Measurements from ENCODE around the gene PSMC3.

The PSMC3 gene

DNA sequence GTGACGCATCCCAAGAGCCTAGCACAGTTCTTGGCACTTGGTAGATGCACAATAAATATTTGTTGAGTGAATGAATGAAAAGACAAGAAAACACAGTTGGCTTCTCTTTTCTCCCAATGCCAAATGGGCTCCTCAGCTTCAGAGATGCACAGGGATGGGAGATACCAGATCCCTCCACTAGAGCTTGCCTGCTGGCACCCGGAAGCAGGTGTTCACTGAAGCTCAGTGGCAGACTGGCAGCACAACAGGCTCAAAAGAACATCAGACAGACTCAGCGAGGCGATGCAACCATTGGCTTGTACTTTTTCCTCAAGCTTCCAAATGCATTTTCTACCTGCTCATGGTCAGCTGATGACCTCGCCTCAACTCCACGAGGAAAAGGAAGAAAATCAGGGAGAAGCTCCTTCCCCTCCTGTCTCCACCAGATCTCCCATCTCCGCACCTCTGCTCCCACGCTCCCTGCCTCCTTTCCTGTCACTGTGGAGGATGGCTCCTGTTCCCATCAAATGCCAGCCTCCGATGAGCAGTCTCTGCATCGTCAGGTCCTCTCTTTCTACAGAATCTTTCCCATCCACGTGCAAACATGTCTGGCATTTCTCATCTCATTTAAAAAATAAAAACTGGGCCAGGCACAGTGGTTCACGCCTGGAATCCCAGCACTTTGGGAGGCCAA is 16.9 kb upstream of the PSMC3 start:
- no peak for DNase-seq (ENCODE audit: low read depth)

DNA sequence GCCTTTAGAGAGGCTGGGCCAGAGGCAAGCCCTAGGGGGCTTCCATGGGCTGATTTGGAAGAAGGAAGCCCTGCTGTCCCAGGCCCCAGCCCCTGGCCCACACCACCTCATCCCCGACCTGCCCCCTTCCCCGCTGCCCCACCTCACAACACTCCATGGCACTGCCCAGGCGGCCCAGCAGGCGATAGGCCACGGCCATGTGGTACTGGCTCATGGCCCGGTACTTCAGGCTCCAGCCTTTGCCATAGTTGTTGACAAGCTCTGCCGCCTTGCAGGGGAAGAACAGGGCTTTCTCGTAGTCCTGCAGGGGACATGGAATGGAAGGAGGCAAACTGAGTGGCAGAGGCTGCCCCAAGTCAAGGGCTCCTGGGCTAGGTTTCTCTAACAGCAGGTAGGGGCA is 16.3 kb upstream of the PSMC3 start:
- no peak for DNase-seq (ENCODE audit: low read depth)

DNA sequence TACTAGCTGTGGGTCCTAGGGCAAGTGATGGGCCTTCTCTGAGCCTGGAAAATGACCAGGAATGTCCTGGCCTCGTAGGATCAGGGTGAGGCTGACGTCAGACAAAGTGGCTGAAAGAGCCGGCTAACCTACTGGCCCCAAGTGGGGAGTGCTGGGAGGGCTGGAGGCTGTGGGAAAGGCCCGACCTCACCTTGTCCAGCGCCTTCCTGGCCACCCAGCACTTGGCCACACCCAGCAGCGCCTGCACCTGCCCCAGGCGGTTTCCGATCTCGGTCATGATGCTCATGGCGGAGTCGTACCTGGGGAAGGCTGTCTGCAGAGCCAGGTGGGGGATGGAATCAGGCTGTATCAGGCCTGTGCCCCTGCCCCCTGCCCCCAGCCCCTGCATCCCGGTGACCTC is 15.2 kb upstream of the PSMC3 start:
- DNase-seq (ENCODE audit: low read depth): no peak

GRCh38 chr11:47440054-47440476 is 13.8 kb upstream of the PSMC3 start:
- no peak for DNase-seq (ENCODE audit: low read depth)

- DNase-seq (ENCODE audit: low read depth): no peak
These were observed 12.5 kb upstream of the PSMC3 start for GRCh38 chr11:47438721-47439120.

DNA sequence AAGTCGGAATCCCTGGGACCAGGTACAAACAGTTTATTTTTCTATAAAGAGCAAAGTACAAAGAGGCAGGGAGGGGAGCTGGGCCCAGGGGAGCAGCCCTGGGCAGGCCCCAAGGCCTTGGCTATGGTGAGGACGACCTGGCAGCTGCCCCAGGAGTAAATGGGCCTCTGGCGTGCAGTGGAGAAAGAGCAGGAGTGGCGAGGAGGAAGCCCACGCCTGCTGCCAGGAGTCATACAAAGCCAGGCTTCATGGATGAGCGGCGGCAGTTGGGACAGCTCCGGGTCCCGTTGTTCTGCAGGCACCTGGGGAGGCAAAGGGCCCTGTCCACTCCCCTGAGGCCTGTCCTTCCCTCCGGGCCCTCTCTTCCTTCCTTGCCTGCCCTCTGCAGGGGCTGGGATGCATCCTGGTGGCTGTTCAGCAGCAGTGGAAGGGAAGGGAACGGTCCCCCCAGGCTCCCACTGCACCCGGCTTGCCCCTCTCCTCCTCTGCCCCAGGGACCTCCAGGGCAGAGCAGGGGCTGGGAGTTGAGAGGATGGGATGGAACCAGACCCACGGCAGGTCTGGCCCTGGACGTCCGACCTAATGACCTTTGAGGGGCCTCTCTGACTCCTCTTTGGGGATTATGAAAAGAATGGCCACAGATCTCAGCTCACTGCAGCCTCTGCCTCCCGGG is 11.6 kb upstream of the PSMC3 start:
- no peak for DNase-seq (ENCODE audit: low read depth)

GRCh38 chr11:47437218-47437745 is 11.0 kb upstream of the PSMC3 start:
- DNase-seq (ENCODE audit: low read depth): no peak

DNA sequence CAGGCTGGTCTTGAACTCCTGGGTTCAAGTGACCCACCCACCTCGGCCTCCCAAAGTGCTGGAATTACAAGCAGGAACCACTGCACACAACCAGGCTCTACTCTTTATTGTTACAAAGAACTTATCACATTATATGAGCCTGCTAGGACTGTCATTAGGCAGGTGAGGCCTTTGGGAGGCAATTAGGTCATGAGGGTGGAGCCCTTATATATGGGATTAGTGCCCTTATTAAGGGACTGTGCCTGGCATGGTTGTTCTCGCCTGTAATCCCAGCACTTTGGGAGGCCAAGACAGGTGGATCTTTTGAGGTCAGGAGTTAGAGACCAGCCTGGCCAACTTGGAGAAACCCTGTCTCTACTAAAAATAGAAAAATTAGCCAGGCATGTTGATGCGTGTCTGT is 10.5 kb upstream of the PSMC3 start:
- no peak for DNase-seq (ENCODE audit: low read depth)

- DNase-seq (ENCODE audit: low read depth): no peak
These were observed 9.4 kb upstream of the PSMC3 start for GRCh38 chr11:47435687-47436086.

DNA sequence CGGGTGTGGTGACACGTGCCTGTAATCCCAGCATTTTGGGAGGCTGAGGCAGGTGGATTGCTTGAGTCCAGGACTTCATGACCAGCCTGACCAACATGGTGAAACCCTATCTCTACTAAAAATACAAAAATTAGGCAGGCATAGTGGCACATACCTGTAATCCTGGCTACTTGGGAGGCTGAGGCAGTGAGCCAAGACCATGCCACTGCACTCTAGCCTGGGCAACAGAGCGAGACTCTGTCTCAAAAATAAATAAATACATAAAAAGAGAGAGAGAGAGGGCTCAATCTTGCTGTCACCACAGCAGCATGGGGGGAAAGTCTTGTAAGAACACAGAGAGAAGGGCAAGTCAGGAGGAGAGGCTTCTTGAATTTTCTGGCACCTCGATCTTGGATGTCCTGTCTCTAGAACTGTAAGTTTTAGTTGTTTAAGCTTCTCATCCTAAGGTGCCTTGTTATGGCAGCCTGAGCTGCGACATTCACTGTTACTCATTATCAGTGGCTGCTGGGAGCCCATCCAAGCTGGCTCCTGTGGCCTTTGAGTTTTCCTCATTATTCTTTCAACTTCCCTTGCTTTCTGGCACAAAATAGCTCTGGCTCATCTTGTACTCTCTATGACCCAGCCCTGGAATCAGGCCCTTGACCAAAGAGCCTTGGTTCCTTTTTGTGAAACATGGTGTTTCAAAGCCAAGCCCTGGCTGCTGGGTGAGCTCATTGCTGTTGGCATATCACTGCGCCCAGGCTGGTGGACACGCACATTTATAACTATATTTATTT is 8.0 kb upstream of the PSMC3 start:
- no peak for DNase-seq (ENCODE audit: low read depth)

GRCh38 chr11:47433157-47433556 is 6.9 kb upstream of the PSMC3 start:
- no peak for DNase-seq (ENCODE audit: low read depth)

GRCh38 chr11:47431356-47432083 is 5.3 kb upstream of the PSMC3 start:
- no peak for DNase-seq (ENCODE audit: low read depth)

DNA sequence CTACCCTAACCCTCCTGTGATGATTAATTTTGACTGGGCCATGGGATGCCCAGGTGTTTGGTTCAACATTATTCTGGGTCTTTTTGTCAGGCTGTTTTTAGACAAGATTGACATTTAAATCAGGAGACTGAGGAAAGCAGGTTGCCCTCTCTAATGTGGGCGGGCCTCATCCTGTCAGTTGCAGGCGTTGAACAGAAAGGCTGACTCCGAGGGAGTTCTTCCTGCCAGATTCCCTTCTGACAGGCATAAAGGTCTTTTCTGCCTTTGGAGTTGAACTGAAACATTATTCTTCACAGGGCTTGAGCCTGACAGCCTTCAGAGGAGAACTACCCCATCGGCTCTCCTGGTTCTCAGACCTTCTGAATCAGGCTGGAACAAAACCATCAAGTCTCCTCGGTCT is 4.3 kb upstream of the PSMC3 start:
- DNase-seq (ENCODE audit: low read depth): no peak

DNA sequence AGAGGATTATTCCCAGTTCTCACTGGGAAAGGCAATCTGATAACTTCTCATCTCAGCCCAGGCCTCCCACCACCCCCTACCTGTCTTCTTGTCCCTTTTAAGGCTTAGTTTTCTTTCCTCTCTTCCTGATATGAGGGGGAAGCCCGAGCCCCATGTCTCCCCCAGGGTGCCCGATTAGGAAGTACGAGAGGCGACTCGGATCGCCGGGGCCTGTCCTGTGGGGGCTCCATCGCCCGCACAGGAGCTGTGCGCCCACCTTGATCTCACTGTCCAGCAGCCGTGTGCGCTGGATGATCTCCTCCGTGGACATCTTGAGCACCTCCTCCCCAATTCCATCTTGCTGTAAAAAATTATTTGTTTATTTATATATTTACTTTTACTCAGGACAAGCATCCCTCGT is 628 bp downstream of the PSMC3 start:
- no peak for DNase-seq (ENCODE audit: low read depth)

GRCh38 chr11:47418454-47419259 is 7.6 kb downstream of the PSMC3 start:
- DNase-seq (ENCODE audit: low read depth): no peak

DNA sequence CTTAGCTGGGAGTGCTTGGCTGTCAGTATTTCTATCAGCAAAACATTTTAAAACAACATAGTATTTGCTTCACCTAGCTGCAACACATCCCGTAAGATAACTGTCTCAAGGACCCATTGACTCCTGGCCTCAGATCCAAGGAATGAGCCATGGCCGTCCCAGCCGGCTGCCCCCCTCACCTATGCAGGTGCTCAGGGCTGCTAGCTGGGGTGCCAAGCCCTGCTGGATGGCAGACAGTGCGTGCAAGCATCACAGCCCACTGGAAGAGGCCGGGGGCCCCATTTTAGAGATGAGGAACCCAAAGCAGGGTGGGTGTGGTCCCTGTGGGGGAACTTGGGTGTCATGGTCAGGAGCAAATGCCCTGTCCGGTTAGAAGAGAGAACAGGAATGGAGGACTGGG is 8.5 kb downstream of the PSMC3 start:
- no peak for DNase-seq (ENCODE audit: low read depth)

DNA sequence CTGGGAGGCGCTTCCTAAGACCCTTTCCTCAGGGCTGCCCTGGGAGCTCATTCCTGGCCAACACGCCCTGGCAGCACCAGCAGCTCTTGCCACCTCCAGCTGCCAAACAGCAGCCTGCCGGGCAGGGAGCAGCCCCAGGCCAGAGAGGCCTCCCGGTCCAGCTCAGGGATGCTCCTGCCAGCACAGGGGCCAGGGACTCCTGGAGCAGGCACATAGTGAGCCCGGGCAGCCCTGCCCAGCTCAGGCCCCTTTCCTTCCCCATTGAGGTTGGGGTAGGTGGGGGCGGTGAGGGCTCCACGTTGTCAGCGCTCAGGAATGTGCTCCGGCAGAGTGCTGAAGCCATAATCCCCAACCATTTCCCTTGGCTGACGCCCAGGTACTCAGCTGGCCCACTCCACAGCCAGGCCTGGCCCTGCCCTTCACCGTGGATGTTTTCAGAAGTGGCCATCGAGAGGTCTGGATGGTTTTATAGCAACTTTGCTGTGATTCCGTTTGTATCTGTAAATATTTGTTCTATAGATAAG is 10.2 kb downstream of the PSMC3 start:
- no peak for DNase-seq (ENCODE audit: low read depth)

DNA sequence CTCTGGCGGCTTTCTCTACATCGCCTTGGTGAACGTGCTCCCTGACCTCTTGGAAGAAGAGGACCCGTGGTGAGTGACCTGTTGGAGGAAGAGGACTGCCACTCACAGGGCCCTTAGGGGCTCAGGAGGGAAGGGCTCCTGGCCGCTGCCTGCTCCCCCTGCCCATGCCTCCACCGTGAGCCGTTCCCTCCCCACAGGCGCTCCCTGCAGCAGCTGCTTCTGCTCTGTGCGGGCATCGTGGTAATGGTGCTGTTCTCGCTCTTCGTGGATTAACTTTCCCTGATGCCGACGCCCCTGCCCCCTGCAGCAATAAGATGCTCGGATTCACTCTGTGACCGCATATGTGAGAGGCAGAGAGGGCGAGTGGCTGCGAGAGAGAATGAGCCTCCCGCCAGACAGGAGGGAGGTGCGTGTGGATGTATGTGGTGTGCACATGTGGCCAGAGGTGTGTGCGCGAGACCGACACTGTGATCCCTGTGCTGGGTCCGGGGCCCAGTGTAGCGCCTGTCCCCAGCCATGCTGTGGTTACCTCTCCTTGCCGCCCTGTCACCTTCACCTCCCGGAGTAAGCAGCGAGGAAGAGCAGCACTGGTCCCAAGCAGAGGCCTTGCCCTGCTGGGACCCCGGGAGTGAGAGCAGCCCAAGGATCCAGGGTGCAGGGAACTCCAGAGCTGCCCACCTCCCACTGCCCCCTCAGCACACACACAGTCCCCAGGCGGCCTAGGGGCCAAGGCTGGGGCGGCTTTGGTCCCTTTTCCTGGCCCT is 11.0 kb downstream of the PSMC3 start:
- no peak for DNase-seq (ENCODE audit: low read depth)

GRCh38 chr11:47414685-47415070 is 11.6 kb downstream of the PSMC3 start:
- no peak for DNase-seq (ENCODE audit: low read depth)

DNA sequence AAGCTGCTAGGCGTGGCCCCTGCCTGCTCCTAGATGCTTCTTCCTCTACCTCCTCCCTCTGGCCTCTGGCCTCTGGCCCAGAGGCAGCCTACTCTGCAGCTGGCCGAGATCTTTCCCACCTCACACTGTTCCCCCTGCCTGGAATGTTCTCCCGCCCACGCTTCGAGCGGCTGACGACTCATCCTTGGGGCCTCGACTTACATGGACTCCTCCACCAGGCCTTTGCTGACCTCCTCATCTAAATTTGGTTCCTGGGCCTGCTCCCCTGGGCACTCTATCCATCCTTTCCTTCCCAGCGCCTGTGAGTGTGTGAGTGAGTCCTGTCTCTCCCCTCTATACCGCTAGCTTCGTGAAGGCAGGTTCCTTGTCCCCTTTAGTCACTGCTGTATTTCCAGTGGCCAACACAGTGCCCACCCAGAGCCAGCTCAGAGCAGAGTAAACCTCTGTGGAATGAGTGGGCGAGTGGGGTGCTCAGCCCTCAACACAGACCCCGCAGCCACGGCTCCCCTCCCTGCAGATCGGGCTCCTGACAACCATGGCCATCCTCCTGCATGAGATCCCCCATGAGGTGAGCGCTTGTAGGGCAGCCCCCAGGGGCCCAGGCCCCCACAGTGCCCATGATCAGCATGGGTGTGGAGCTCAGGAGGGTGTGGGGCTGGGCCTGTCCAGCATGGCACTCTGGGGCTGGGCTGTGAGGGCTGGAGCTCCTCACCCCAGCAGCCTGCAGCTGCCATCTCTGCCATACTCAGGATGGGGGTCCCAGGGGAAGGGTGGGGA is 12.1 kb downstream of the PSMC3 start:
- no peak for DNase-seq (ENCODE audit: low read depth)
